ENCODE results near the gene PRSS1.

- no peak for TF ChIP-seq CTCF (IDR thresholded peaks at IDR 0.05)
- no peak for TF ChIP-seq POLR2A (IDR thresholded peaks at IDR 0.05)
These were observed 23.4 kb downstream of the PRSS1 start for GRCh38 chr7:142772673-142773072.

Data from Peyer's patch (tissue), 4 donors.